ENCODE data around the gene MAPK6.

The MAPK6 gene

GRCh38 chr15:52057996-52058395 lies 39.0 kb downstream of the MAPK6 start:
- Histone ChIP-seq H3K9me3 (ENCODE audit: insufficient read depth, low read depth, low read length) (no peaks in the 10 kb centered on the region), H3K4ac (ENCODE audit: low read depth, low read length) (no peak overlapping the region), H3K79me1 (ENCODE audit: low read length) (no peaks in the 10 kb centered on the region), H2AK5ac (ENCODE audit: low read length) (no peak overlapping the region), H2BK120ac (ENCODE audit: insufficient read depth, low read length, poor library complexity) (no peak overlapping the region), H2BK5ac (ENCODE audit: low read depth, low read length, poor library complexity) (no peak overlapping the region), H3K18ac (ENCODE audit: low read length) (no peak overlapping the region), H2BK12ac (ENCODE audit: low read length) (no peak overlapping the region), H3K4me2 (ENCODE audit: low read length) (no peak overlapping the region), H3K4me3 (ENCODE audit: low read depth, low read length) (no peak overlapping the region), H3K4me1 (ENCODE audit: control insufficient read depth in 1 of 2, insufficient read depth in 2 of 2, low read length in 2 of 2) (no peaks in the 10 kb centered on the region), H2AFZ (ENCODE audit: insufficient read depth, low read length, poor library complexity) (no peak overlapping the region), H3K36me3 (ENCODE audit: control insufficient read depth in 1 of 2, insufficient read depth in 2 of 2, low read length in 2 of 2) (peaks cover 29 to 36% of the 10 kb centered on the region in 2 experiments), H3K23ac (ENCODE audit: low read length) (no peak overlapping the region), H3K14ac (ENCODE audit: low read length) (no peak overlapping the region), H3K27me3 (ENCODE audit: insufficient read depth, low read length) (no peaks in the 10 kb centered on the region), H3K79me2 (ENCODE audit: control insufficient read depth, insufficient read depth, low read length, poor library complexity) (no peaks in the 10 kb centered on the region), H3K9ac (ENCODE audit: low read length) (no peak overlapping the region), H4K91ac (ENCODE audit: low read depth, low read length) (no peak overlapping the region), H4K8ac (ENCODE audit: low read depth, low read length) (no peak overlapping the region), H3K27ac (ENCODE audit: low read depth, low read length) (no peak overlapping the region), H4K12ac (ENCODE audit: low read depth, low read length) (no peak overlapping the region)
- DNase-seq = no peak

GRCh38 chr15:52060501-52060900 lies 41.5 kb downstream of the MAPK6 start:
- Histone ChIP-seq H2BK12ac (ENCODE audit: low read length) (no peak overlapping the region), H4K91ac (ENCODE audit: low read depth, low read length) (no peak overlapping the region), H4K8ac (ENCODE audit: low read depth, low read length) (no peak overlapping the region), H3K4ac (ENCODE audit: low read depth, low read length) (no peak overlapping the region), H3K14ac (ENCODE audit: low read length) (no peak overlapping the region), H3K27me3 (ENCODE audit: insufficient read depth, low read length) (no peaks in the 10 kb centered on the region), H2AFZ (ENCODE audit: insufficient read depth, low read length, poor library complexity) (no peak overlapping the region), H2AK5ac (ENCODE audit: low read length) (no peak overlapping the region), H2BK120ac (ENCODE audit: insufficient read depth, low read length, poor library complexity) (no peak overlapping the region), H3K79me1 (ENCODE audit: low read length) (no peaks in the 10 kb centered on the region), H4K12ac (ENCODE audit: low read depth, low read length) (no peak overlapping the region), H3K4me1 (ENCODE audit: control insufficient read depth in 1 of 2, insufficient read depth in 2 of 2, low read length in 2 of 2) (no peaks in the 10 kb centered on the region), H3K4me2 (ENCODE audit: low read length) (no peak overlapping the region), H2BK5ac (ENCODE audit: low read depth, low read length, poor library complexity) (no peak overlapping the region), H3K9ac (ENCODE audit: low read length) (no peak overlapping the region), H3K4me3 (ENCODE audit: low read depth, low read length) (no peak overlapping the region), H3K27ac (ENCODE audit: low read depth, low read length) (no peak overlapping the region), H3K9me3 (ENCODE audit: insufficient read depth, low read depth, low read length) (no peaks in the 10 kb centered on the region), H3K23ac (ENCODE audit: low read length) (no peak overlapping the region), H3K36me3 (ENCODE audit: control insufficient read depth in 1 of 2, insufficient read depth in 2 of 2, low read length in 2 of 2) (peaks cover 13 to 36% of the 10 kb centered on the region in 2 experiments), H3K18ac (ENCODE audit: low read length) (no peak overlapping the region), H3K79me2 (ENCODE audit: control insufficient read depth, insufficient read depth, low read length, poor library complexity) (no peaks in the 10 kb centered on the region)
- DNase-seq = no peak
- no CpG with 5 or more reads among the region's 1 CpG for WGBS (ENCODE audit: extremely low coverage, insufficient coverage, insufficient read length)

GRCh38 chr15:52066842-52067544 lies 48.0 kb downstream of the MAPK6 start:
- Histone ChIP-seq H3K9ac (ENCODE audit: low read length) (no peak overlapping the region), H4K91ac (ENCODE audit: low read depth, low read length) (no peak overlapping the region), H2BK120ac (ENCODE audit: insufficient read depth, low read length, poor library complexity) (no peak overlapping the region), H3K4me3 (ENCODE audit: low read depth, low read length) (no peak overlapping the region), H3K79me1 (ENCODE audit: low read length) (no peaks in the 10 kb centered on the region), H2AFZ (ENCODE audit: insufficient read depth, low read length, poor library complexity) (no peak overlapping the region), H3K79me2 (ENCODE audit: control insufficient read depth, insufficient read depth, low read length, poor library complexity) (no peaks in the 10 kb centered on the region), H2BK12ac (ENCODE audit: low read length) (no peak overlapping the region), H3K4me2 (ENCODE audit: low read length) (no peak overlapping the region), H2BK5ac (ENCODE audit: low read depth, low read length, poor library complexity) (no peak overlapping the region), H3K14ac (ENCODE audit: low read length) (no peak overlapping the region), H3K4me1 (ENCODE audit: control insufficient read depth in 1 of 2, insufficient read depth in 2 of 2, low read length in 2 of 2) (peaks cover 0 to 7% of the 10 kb centered on the region in 2 experiments), H3K23ac (ENCODE audit: low read length) (no peak overlapping the region), H3K18ac (ENCODE audit: low read length) (no peak overlapping the region), H4K12ac (ENCODE audit: low read depth, low read length) (no peak overlapping the region), H3K9me3 (ENCODE audit: insufficient read depth, low read depth, low read length) (no peaks in the 10 kb centered on the region), H4K8ac (ENCODE audit: low read depth, low read length) (no peak overlapping the region), H2AK5ac (ENCODE audit: low read length) (no peak overlapping the region), H3K36me3 (ENCODE audit: control insufficient read depth in 1 of 2, insufficient read depth in 2 of 2, low read length in 2 of 2) (peaks cover 5 to 12% of the 10 kb centered on the region in 2 experiments), H3K27ac (ENCODE audit: low read depth, low read length) (no peak overlapping the region), H3K4ac (ENCODE audit: low read depth, low read length) (no peak overlapping the region), H3K27me3 (ENCODE audit: insufficient read depth, low read length) (no peaks in the 10 kb centered on the region)
- DNase-seq = no peak
- WGBS (ENCODE audit: extremely low coverage, insufficient coverage, insufficient read length) = no CpG with 5 or more reads among the region's 3 CpGs

GRCh38 chr15:52067545-52067926 lies 48.5 kb downstream of the MAPK6 start:
- H3K36me3 ChIP-seq (ENCODE audit: control insufficient read depth in 1 of 2, insufficient read depth in 2 of 2, low read length in 2 of 2) = peaks cover under 1 to 8% of the 10 kb centered on the region in 2 experiments
- DNase-seq = no peak
- H3K4me2 ChIP-seq (ENCODE audit: low read length) = no peak overlapping the region
- H4K8ac ChIP-seq (ENCODE audit: low read depth, low read length) = no peak overlapping the region
- H3K9me3 ChIP-seq (ENCODE audit: insufficient read depth, low read depth, low read length) = no peaks in the 10 kb centered on the region
- no peaks in the 10 kb centered on the region for H3K79me2 ChIP-seq (ENCODE audit: control insufficient read depth, insufficient read depth, low read length, poor library complexity)
- H4K12ac ChIP-seq (ENCODE audit: low read depth, low read length) = no peak overlapping the region
- no peaks in the 10 kb centered on the region for H3K27me3 ChIP-seq (ENCODE audit: insufficient read depth, low read length)
- H3K9ac ChIP-seq (ENCODE audit: low read length) = no peak overlapping the region
- no peak overlapping the region for H3K18ac ChIP-seq (ENCODE audit: low read length)
- no peak overlapping the region for H3K4ac ChIP-seq (ENCODE audit: low read depth, low read length)
- H3K14ac ChIP-seq (ENCODE audit: low read length) = no peak overlapping the region
- H3K4me3 ChIP-seq (ENCODE audit: low read depth, low read length) = no peak overlapping the region
- no peak overlapping the region for H3K23ac ChIP-seq (ENCODE audit: low read length)
- no peaks in the 10 kb centered on the region for H3K79me1 ChIP-seq (ENCODE audit: low read length)
- peaks cover 0 to 7% of the 10 kb centered on the region in 2 experiments for H3K4me1 ChIP-seq (ENCODE audit: control insufficient read depth in 1 of 2, insufficient read depth in 2 of 2, low read length in 2 of 2)
- H2BK5ac ChIP-seq (ENCODE audit: low read depth, low read length, poor library complexity) = no peak overlapping the region
- no peak overlapping the region for H2AK5ac ChIP-seq (ENCODE audit: low read length)
- H2BK120ac ChIP-seq (ENCODE audit: insufficient read depth, low read length, poor library complexity) = no peak overlapping the region
- H4K91ac ChIP-seq (ENCODE audit: low read depth, low read length) = no peak overlapping the region
- no peak overlapping the region for H2AFZ ChIP-seq (ENCODE audit: insufficient read depth, low read length, poor library complexity)
- H3K27ac ChIP-seq (ENCODE audit: low read depth, low read length) = no peak overlapping the region
- H2BK12ac ChIP-seq (ENCODE audit: low read length) = no peak overlapping the region

Measured in trophoblast cell (in vitro differentiated cells and primary cell).